Measurements from ENCODE around the gene CALN1.
"Not testable (repeated sequence)": the region's sequence is repeated elsewhere in the genome, so short reads cannot be mapped to it uniquely, and the experiment has no call there.

CALN1 gene

DNA sequence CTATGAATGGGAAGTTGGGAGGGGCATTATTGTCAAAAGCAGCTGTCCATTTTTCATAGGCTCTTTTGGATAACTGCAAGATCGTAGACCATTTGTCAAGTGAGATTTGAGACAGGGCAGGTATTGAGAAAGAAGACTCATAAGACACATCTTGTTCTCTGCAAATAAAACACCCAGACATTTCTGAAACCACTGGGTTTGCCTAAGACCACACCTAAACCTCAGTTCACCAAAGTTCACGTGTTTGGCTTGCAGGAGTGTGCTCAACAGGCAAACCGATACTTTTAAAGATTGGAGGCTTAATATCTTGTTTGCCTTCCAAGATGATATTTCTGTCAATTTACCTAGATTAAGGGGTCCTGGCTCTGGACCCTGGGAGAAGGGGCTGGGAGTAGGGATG, 628.4 kb downstream of the CALN1 start:
- no peak for DNase-seq

DNA sequence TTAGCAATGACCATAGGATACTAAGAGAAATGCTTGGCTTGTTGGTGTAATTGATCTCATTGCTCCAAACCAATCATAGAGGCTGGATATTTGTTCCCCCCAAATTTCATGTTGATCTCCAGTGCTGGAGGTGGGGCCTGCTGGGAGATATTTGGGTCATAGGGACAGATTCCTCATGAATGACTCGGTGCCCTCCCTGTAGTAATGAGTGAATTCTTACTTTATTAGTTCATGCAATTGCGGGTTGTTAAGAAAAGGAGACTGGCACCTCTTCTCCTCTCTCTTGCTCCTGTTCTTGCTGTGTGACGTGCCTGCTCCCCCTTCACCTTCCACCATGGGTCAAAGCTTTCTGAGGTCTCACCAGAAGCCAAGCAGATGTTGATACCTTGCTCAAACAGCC, 630.1 kb downstream of the CALN1 start:
- DNase-seq, result no peak

DNA sequence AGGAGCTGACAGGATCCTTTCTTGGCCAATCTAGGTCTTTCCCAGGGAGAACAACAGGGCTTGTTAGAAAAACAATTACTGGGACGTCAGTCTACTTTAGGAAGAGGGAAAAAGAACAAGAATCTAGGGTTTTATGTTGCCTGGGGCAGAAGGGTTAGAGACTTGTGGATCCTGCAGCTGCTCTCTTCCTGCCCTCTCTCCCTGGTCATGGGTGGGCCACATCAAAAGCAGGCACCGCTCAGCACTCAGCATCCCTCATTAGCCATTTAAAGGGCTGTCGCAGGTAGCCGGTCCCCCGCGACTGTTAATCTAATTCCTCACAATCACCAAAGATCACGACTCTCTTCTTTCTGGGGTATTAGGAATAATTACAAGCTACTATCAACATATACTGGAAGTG, 631.9 kb downstream of the CALN1 start:
- DNase-seq, result no peak

- DNase-seq, result no peak
Measured at GRCh38 chr7:71777278-71777677, 634.9 kb downstream of the CALN1 start.

DNA sequence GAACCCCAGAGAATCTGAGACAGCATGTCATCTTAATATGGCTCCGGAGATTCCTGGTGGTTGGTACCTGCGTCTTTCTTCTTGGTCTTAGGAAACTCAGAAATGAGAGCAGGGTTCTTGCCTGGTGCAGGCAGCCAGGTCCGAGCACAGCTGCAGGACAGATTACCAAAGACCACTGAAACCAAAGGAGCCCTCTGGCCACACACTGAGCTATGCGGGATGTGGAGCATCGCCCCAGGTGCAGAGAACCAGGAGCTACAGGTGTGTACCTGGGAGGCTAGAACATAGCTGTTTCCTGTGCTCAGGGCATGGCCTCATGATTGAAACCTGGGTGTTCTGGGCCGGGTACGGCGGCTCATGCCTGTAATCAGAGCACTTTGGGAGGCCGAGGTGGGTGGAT, 635.4 kb downstream of the CALN1 start:
- DNase-seq, result no peak

DNA sequence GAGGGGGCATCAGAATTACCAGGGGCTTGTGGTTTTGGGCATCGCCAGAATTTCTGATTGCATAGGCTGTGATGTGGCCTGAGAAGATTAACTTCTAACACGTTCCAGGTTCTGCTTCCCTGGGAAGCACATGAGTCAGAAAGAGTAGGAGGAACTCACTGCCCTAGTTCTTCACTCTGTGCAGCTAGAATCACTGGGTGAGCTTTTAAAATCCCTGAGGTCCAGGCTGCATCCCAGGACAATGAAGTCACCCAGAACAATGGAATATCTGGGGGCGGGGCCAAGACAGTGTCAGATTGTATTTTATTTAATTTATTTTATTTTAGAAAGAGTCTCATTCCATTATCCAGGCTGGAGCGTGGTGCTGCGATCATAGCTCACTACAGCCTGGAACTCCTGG, 636.5 kb downstream of the CALN1 start:
- no peak for DNase-seq

DNA sequence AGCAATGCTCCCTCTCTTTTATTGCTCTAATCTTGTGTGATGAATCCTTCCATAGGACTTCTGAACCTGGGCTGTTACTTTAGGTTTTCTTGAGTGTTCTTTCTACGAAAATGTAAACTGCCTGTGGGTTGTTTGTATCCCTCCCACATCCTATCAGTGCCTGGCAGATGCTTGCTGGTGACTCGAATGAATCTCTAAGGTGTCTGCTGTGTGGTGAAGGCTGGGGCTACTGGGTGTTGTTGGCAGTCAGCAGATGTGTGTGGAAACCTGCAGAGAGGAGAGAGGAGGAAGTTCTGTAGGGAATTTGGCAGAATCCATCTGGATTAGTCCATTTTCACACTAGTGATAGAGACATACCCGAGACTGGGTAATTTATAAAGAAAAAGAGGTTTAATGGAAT, 639.4 kb downstream of the CALN1 start:
- no peak for DNase-seq

- DNase-seq, result peak in 1 of 4 experiments; percentile 7
Measured at GRCh38 chr7:71770269-71770907, 641.8 kb downstream of the CALN1 start.

- no peak for DNase-seq
Measured at GRCh38 chr7:71769326-71769725, 642.8 kb downstream of the CALN1 start.

GRCh38 chr7:71768450-71768849, 643.7 kb downstream of the CALN1 start:
- no peak for DNase-seq

DNA sequence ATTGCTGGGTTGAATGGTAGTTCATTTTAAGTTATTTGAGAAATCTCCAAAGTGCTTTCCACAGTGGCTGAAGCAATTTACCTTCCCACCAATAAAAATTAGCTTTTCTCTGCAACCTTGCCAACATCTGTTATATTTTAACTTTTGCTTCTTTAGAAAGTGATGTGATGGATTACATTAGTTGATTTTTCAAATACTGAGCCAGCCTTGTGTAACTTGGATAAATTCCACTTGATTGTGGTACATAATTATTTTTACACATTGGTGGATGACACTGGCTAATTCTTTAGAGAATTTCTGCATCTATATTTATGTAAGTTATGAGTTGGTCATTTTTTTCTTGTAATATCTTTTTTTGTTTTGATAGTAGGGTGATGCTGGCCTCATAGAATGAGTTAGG, 646.1 kb downstream of the CALN1 start:
- DNase-seq, result no peak

DNA sequence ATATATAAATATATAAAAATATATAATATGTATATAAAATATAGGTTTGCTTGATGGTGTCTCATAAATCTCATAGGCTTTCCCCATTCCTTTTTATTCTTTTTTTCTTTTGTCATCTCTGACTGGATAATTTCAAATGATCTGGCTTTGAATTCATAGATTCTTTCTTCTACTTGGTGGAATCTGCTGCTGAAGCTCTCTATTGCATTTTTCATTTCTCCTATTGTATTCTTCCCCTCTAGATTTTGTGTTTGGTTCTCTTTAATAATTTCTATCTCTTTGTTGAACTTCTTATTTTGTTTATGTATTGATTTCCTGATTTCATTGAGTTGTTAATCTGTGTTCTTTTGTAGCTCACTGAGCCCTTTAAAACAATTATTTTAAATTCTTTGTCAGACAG, 650.8 kb downstream of the CALN1 start:
- no peak for DNase-seq

DNA sequence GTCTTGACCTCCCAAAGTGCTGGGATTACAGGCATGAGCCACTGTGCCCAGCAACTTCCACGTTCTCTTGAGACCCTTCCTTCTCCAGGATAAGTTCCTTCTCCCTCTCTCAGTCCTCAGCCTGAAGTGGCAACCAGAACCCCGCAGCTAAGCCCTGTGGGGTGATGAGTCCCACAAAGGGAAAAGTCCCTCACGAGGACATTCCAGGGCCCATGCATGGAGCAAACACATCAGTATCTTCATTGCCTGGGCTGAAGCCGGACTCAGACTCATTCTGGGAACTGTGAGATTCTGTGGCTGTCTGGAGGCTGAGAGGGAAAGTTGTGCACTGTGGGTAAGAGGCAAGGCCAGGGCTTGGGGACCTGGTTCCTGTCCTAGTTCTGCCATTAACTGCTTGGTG, 657.3 kb downstream of the CALN1 start:
- DNase-seq, result no peak

- no peak for DNase-seq
Measured at GRCh38 chr7:71753956-71754664, 658.0 kb downstream of the CALN1 start.

DNA sequence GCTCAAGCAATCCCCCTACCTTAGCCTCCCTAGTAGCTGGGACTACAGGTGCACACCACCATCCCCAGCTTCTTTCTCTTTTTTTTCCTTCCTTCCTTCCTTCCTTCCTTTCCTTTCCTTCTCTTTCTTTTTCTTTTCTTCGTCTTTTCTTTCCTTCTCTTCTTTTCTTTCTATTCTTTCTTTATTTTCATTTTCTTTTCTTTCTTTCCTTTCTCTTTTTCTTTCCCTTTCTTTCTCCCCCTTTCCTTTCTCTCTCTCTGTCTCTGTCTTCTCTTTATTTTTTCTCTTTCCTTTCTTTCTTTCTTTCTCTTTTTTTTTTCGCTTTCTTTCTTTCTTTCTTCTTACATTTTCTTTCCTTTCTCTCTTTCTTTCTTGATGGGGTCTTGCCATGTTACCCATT, 658.9 kb downstream of the CALN1 start:
- DNase-seq, result no peak

GRCh38 chr7:71752171-71752935, 659.8 kb downstream of the CALN1 start:
- peak; percentile 49 to 84 (median 74) for DNase-seq

- DNase-seq, result no peak
Measured at GRCh38 chr7:71750290-71750689, 661.8 kb downstream of the CALN1 start.

DNA sequence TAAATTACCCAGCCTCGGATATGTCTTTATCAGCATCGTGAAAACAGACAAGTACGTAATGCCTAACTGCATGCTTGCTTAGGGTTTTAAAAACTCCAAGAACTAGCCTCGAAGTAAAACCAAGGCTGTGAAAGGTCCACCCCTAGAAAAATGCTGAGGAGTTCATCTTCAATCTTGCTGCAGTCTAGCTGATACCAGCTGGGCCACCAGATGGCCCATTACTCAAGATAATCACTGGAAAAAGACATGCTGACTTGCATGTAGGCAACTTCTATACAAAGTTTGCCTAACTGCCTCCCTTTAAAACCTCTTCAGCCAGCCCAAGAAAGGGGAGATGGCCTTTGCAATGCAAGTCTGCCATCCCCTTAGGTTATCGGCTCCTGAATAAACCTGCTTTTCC, 666.1 kb downstream of the CALN1 start:
- no peak for DNase-seq

GRCh38 chr7:71740174-71740560, 672.0 kb downstream of the CALN1 start:
- no peak for DNase-seq

- no peak for DNase-seq
Measured at GRCh38 chr7:71739520-71740173, 672.5 kb downstream of the CALN1 start.

DNA sequence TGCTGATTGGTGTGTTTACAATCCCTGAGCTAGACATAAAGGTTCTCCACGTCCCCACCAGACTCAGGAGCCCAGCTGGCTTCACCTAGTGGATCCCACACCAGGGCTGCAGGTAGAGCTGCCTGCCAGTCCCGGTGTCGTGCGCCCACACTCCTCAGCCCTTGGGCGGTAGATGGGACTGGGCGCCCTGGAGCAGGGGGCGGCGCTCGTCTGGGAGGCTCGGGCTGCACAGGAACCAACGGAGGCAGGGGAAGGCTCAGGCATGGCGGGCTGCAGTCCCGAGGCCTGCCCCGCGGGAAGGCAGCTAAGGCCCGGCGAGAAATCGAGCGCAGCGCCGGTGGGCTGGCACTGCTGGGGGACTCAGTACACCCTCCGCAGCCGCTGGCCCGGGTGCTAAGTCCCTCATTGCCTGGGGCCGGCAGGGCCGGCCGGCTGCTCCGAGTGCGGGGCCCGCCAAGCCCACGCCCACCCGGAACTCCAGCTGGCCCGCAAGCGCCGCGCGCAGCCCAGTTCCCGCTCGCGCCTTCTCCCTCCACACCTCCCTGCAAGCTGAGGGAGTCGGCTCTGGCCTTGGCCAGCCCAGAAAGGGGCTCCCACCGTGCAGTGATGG, 674.1 kb downstream of the CALN1 start:
- DNase-seq, result not testable (repeated sequence)

- peak; percentile 73 to 81 (median 81) for DNase-seq
Measured at GRCh38 chr7:71735961-71736556, 676.1 kb downstream of the CALN1 start.

Data from suppressor macrophage (primary cell).